Smooth muscle cell of the coronary artery (primary cell): ENCODE measurements around the gene MAP3K4. TPM values are rescaled to one million over a fixed set of nuclear protein-coding genes. Genes with fewer than 3 reads are reported as not detected.

Experiments
- total RNA-seq: library from RNA; depleted of rRNA; stranded (reverse); fragments of >200 nt; gene quantifications from 2 replicates; pipeline ENCODE4 v1.2.3, GENCODE V29; 2014; ENCODE audit warnings: low replicate concordance

MAP3K4 gene, protein sequence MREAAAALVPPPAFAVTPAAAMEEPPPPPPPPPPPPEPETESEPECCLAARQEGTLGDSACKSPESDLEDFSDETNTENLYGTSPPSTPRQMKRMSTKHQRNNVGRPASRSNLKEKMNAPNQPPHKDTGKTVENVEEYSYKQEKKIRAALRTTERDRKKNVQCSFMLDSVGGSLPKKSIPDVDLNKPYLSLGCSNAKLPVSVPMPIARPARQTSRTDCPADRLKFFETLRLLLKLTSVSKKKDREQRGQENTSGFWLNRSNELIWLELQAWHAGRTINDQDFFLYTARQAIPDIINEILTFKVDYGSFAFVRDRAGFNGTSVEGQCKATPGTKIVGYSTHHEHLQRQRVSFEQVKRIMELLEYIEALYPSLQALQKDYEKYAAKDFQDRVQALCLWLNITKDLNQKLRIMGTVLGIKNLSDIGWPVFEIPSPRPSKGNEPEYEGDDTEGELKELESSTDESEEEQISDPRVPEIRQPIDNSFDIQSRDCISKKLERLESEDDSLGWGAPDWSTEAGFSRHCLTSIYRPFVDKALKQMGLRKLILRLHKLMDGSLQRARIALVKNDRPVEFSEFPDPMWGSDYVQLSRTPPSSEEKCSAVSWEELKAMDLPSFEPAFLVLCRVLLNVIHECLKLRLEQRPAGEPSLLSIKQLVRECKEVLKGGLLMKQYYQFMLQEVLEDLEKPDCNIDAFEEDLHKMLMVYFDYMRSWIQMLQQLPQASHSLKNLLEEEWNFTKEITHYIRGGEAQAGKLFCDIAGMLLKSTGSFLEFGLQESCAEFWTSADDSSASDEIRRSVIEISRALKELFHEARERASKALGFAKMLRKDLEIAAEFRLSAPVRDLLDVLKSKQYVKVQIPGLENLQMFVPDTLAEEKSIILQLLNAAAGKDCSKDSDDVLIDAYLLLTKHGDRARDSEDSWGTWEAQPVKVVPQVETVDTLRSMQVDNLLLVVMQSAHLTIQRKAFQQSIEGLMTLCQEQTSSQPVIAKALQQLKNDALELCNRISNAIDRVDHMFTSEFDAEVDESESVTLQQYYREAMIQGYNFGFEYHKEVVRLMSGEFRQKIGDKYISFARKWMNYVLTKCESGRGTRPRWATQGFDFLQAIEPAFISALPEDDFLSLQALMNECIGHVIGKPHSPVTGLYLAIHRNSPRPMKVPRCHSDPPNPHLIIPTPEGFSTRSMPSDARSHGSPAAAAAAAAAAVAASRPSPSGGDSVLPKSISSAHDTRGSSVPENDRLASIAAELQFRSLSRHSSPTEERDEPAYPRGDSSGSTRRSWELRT (N-terminal part only)
- total RNA-seq: 16.8 and 27.0 TPM in 2 replicates

DNA sequence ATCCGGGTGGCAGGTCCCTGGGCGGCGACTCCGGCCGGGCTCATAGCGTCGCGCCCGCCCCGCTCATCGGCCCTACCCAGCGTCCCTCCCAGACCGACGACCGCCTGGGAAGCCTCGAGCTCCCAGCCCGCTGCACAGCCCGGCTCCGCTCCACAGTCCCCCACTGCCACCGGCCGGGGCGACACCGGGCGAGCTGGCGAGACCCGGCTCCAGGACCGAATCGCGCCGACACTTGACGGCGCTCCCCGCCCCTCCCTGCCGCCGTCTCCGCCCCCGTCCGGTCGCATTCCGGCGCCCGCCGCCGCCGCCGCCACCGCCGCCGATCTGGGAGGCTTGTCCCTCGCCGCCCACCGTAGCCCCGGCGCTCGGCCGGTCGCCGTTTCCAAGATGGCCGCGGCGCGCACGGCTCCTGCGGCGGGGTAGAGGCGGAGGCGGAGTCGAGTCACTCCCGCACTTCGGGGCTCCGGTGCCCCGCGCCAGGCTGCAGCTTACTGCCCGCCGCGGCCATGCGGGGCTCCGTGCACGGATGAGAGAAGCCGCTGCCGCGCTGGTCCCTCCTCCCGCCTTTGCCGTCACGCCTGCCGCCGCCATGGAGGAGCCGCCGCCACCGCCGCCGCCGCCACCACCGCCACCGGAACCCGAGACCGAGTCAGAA is at the start of gene MAP3K4:
MAP3K4 (plus strand) TSS at position 364 of the 655 bp plus-strand sequence; CDS start at position 527, 163 bp downstream.

